B cell (primary cell): ENCODE measurements around the gene TFPT. TPM values are rescaled to one million over a fixed set of nuclear protein-coding genes. Genes with fewer than 3 reads are reported as not detected.

ENCODE experiments used
- ATAC-seq: fragments of 200-7000 bp; cut with Tn5 transposase; one replicate; pipeline ENCODE4 v1.10.0; 2021; ENCODE audit warnings: low read depth, mild to moderate bottlenecking, moderate number of reproducible peaks, moderate library complexity
- CTCF ChIA-PET: fragments of 350-600 bp; sonication (Branson Sonifier 250); formaldehyde crosslinking; loops from one replicate; lab custom pipeline; 2021; ENCODE audit warnings: antibody characterized with exemption, inconsistent platforms; lab: Charles Lee
- POLR2A ChIA-PET: fragments of 350-600 bp; sonication (Branson Sonifier 250); formaldehyde crosslinking; loops from one replicate; lab custom pipeline; 2021; ENCODE audit warnings: antibody characterized with exemption; lab: Charles Lee
- DNase-seq: peaks from one replicate; pipeline ENCODE4 v3.0.0; 2013
- H2AFZ ChIP-seq: 2 replicates; pipeline ENCODE4 v1.6.1; 2012; ENCODE audit warnings: mild to moderate bottlenecking, low read depth, low read length; ENCODE audit not compliant: insufficient read depth, poor library complexity, severe bottlenecking
- H3K27ac ChIP-seq, 2 donors: 1 replicate in 1 of 2; 2 replicates in 1 of 2; pipeline ENCODE4 v1.5.1; 2012 to 2013; ENCODE audit warnings: low read length in 2 of 2, mild to moderate bottlenecking in 2 of 2, moderate library complexity in 1 of 2
- H3K27me3 ChIP-seq, 4 experiments: fragments of 200-600 bp in 1 of 4; sonication (generic) in 1 of 4; replicated peaks in 1 of 4; 1 replicate in 2 of 4; 2 replicates in 2 of 4; pipeline versions ENCODE4 v1.6.1 to v1.7.0; 2013 to 2016; ENCODE audit warnings: low read length in 3 of 4, mild to moderate bottlenecking in 2 of 4, mixed read lengths in 1 of 4, moderate library complexity in 1 of 4; ENCODE audit not compliant: insufficient read depth in 4 of 4, control insufficient read depth in 3 of 4; ENCODE audit errors: control extremely low read depth in 1 of 4
- H3K36me3 ChIP-seq, 2 experiments: replicated peaks in 1 of 2; 1 replicate in 1 of 2; 2 replicates in 1 of 2; pipeline versions ENCODE4 v1.6.1 to v1.7.1; 2013; ENCODE audit warnings: low read length in 1 of 2; ENCODE audit not compliant: insufficient read depth in 2 of 2, control insufficient read depth in 1 of 2; ENCODE audit errors: control extremely low read depth in 1 of 2, extremely low read depth in 1 of 2
- H3K4me1 ChIP-seq, 2 donors: fragments of 200-600 bp in 1 of 2; sonication (generic) in 1 of 2; 1 replicate in 1 of 2; 2 replicates in 1 of 2; pipeline versions ENCODE4 v1.5.1 to v1.6.1; 2013 to 2017; ENCODE audit warnings: low read length in 2 of 2; ENCODE audit not compliant: control insufficient read depth in 2 of 2, insufficient read depth in 2 of 2
- H3K4me2 ChIP-seq: replicated peaks from 2 replicates; pipeline ENCODE3; 2012; ENCODE audit warnings: mild to moderate bottlenecking, low read depth, low read length; ENCODE audit not compliant: poor library complexity, severe bottlenecking
- H3K4me3 ChIP-seq, 5 experiments: fragments of 200-600 bp in 1 of 5; sonication (generic) in 1 of 5; 1 replicate in 3 of 5; 2 replicates in 2 of 5; pipeline versions ENCODE4 v1.5.1 to v1.7.0; 2011 to 2016; ENCODE audit warnings: low read length in 4 of 5, mild to moderate bottlenecking in 4 of 5, low read depth in 2 of 5, control low read depth in 1 of 5, moderate library complexity in 1 of 5; ENCODE audit not compliant: insufficient read depth in 1 of 5; ENCODE audit errors: control extremely low read depth in 1 of 5, extremely low read depth in 1 of 5
- H3K79me2 ChIP-seq: fragments of 200-600 bp; sonication (generic); one replicate; pipeline ENCODE4 v1.6.0; 2016; ENCODE audit warnings: low read length; ENCODE audit not compliant: control insufficient read depth, insufficient read depth
- H3K9ac ChIP-seq: fragments of 200-600 bp; sonication (generic); 2 replicates; pipeline ENCODE4 v1.6.1; 2017; ENCODE audit warnings: mild to moderate bottlenecking, low read length, moderate library complexity
- H3K9me3 ChIP-seq, 3 donors: one replicate each; pipeline versions ENCODE4 v1.6.1 to v1.7.1; 2013; ENCODE audit warnings: low read length in 2 of 3; ENCODE audit not compliant: control insufficient read depth in 2 of 3, insufficient read depth in 1 of 3; ENCODE audit errors: control extremely low read depth in 1 of 3
- H4K20me1 ChIP-seq: 2 replicates; pipeline ENCODE4 v1.6.0; 2012; ENCODE audit warnings: mild to moderate bottlenecking, low read length; ENCODE audit not compliant: insufficient read depth, control insufficient read depth, poor library complexity, severe bottlenecking
- H3K27ac Mint-ChIP-seq: one replicate; pipeline ENCODE4 v1.8.0; 2021; ENCODE audit warnings: mixed read lengths
- H3K27me3 Mint-ChIP-seq: one replicate; pipeline ENCODE4 v1.8.0; 2021; ENCODE audit warnings: mixed read lengths
- H3K4me1 Mint-ChIP-seq: one replicate; pipeline ENCODE4 v1.8.0; 2021; ENCODE audit warnings: mixed read lengths
- H3K4me3 Mint-ChIP-seq: one replicate; pipeline ENCODE4 v1.8.0; 2021; ENCODE audit warnings: mixed read lengths
- H3K9me3 Mint-ChIP-seq: one replicate; pipeline ENCODE4 v1.8.0; 2022; ENCODE audit warnings: mixed read lengths; ENCODE audit not compliant: insufficient read depth
- EZH2 ChIP-seq: IDR thresholded peaks from 2 replicates; pipeline ENCODE4 v1.6.1; 2012; ENCODE audit warnings: borderline replicate concordance, low read depth, mild to moderate bottlenecking, moderate library complexity, low read length; ENCODE audit not compliant: insufficient read depth, poor library complexity, severe bottlenecking
- WGBS: methylation state at CpG from one replicate; pipeline ENCODE4 v1.1.5; 2013; ENCODE audit warnings: missing lambda C conversion rate; ENCODE audit not compliant: insufficient coverage; 5-methylcytosine and 5-hydroxymethylcytosine counted together
- intact Hi-C: fragments of 100-400 bp; cut with micrococcal nuclease; formaldehyde crosslinking; loops from one replicate; pipeline ENCODE4 v1.10.0; 2022
- polyA plus RNA-seq: library from polyadenylated mRNA; depleted of rRNA; stranded (reverse); fragments of >200 nt; gene quantifications from 2 replicates; pipeline ENCODE4 v1.2.3, GENCODE V29; 2012
- total RNA-seq, 2 donors: library from RNA; stranded (reverse); fragments of 120-200 nt in 1 of 2; gene quantifications; 1 replicate in 1 of 2; 2 replicates in 1 of 2; pipeline versions ENCODE4 v1.2.3 to v1.2.4, GENCODE V29; 2013 to 2022
- TF ChIP-seq, protein P1 (sequence below): fragments of 200-600 bp; IDR thresholded peaks from one replicate; pipeline ENCODE4 v1.8.0; 2022; ENCODE audit warnings: antibody characterized with exemption, mild to moderate bottlenecking

Gene TFPT
- total and polyA plus RNA-seq, 2 donors (not counting 1 experiment from before 2014, with no cell fraction given): 8.4 to 12.7 TPM

DNA sequence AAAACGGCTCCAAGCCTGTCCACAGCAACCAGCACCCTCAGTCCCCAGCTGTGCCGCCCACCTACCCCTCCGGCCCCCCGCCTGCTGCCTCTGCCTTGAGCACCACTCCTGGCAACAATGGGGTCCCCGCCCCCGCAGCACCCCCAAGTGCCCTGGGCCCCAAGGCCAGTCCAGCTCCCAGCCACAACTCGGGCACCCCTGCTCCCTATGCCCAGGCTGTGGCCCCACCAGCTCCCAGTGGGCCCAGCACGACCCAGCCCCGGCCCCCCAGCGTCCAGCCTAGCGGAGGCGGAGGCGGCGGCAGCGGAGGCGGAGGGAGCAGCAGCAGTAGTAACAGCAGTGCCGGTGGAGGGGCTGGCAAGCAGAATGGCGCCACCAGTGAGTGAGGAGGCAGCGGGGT is 32.7 kb upstream of the TFPT start:
- ChIA-PET POLR2A (interaction anchor here (0.6 kb wide), 1 partner anchor 10 kb away, joined by 3 read pairs; no protein-coding TSS in a partner anchor), CTCF (no interaction called here)
- Histone ChIP-seq H2AFZ (no peak overlapping the region), H4K20me1 (peaks cover 74% of the 10 kb centered on the region), H3K9me3 (no peaks in the 10 kb centered on the region), H3K9ac (no peak overlapping the region), H3K4me1 (no peaks in the 10 kb centered on the region), H3K27me3 (no peaks in the 10 kb centered on the region), H3K4me3 (no peak overlapping the region), H3K4me2 (no peak overlapping the region), H3K79me2 (peaks cover 18% of the 10 kb centered on the region), H3K36me3 (peaks cover 0 to 86% of the 10 kb centered on the region in 2 experiments), H3K27ac (no peak overlapping the region)
- Mint-ChIP-seq H3K9me3 (no peaks in the 10 kb centered on the region), H3K27ac (no peak overlapping the region), H3K27me3 (no peaks in the 10 kb centered on the region), H3K4me1 (no peaks in the 10 kb centered on the region), H3K4me3 (no peak overlapping the region)
- intact Hi-C loops: no loop called here
- no peak for TF ChIP-seq EZH2
- TF ChIP-seq, protein P1, sequence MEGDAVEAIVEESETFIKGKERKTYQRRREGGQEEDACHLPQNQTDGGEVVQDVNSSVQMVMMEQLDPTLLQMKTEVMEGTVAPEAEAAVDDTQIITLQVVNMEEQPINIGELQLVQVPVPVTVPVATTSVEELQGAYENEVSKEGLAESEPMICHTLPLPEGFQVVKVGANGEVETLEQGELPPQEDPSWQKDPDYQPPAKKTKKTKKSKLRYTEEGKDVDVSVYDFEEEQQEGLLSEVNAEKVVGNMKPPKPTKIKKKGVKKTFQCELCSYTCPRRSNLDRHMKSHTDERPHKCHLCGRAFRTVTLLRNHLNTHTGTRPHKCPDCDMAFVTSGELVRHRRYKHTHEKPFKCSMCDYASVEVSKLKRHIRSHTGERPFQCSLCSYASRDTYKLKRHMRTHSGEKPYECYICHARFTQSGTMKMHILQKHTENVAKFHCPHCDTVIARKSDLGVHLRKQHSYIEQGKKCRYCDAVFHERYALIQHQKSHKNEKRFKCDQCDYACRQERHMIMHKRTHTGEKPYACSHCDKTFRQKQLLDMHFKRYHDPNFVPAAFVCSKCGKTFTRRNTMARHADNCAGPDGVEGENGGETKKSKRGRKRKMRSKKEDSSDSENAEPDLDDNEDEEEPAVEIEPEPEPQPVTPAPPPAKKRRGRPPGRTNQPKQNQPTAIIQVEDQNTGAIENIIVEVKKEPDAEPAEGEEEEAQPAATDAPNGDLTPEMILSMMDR: no peak
- DNase-seq (no peak), ATAC-seq (no peak)
- 97% methylated on average over 17 of the region's 19 CpGs for WGBS

DNA sequence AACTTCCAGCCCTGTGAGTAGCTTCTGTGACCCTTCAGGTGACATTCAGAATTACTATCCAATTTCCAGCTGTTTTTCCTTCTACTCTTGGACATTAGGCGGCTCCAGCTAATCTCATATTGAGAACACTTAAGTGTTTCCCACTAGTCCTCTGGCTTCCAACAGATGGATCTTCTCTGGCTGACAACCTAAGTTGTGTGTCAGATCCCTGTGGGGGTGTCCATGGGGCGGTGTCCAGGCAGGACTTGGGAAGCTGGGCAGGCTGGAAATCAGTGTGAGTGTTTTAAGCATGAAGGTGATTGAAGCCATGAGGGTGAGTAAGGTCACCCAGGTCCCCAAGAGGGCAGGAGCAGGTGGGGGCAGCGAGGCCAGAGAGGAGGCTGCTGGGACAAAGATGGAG is 32.2 kb upstream of the TFPT start:
- Histone ChIP-seq H4K20me1 (peaks cover 74% of the 10 kb centered on the region), H3K27ac (no peak overlapping the region), H3K4me3 (no peak overlapping the region), H2AFZ (no peak overlapping the region), H3K9ac (no peak overlapping the region), H3K4me2 (no peak overlapping the region), H3K27me3 (no peaks in the 10 kb centered on the region), H3K79me2 (peaks cover 22% of the 10 kb centered on the region), H3K9me3 (no peaks in the 10 kb centered on the region), H3K36me3 (peaks cover 0 to 89% of the 10 kb centered on the region in 2 experiments), H3K4me1 (no peaks in the 10 kb centered on the region)
- intact Hi-C loops: no loop called here
- POLR2A ChIA-PET: no interaction called here
- Mint-ChIP-seq H3K27me3 (no peaks in the 10 kb centered on the region), H3K4me3 (no peak overlapping the region), H3K4me1 (no peaks in the 10 kb centered on the region), H3K27ac (no peak overlapping the region), H3K9me3 (no peaks in the 10 kb centered on the region)
- TF ChIP-seq, protein P1: no peak
- TF ChIP-seq EZH2: no peak
- ATAC-seq (no peak), DNase-seq (no peak)
- WGBS: 100% methylated on average over 3 of the region's 3 CpGs
- CTCF ChIA-PET: no interaction called here
